Mucosa of rectum (tissue), 2 donors: ENCODE data around the gene TMEM190.

Experiments used
- H3K27ac ChIP-seq, 2 donors: one replicate each; pipeline ENCODE4 v1.7.0; 2013; ENCODE audit warnings: inconsistent platforms in 2 of 2, low read depth in 2 of 2, low read length in 2 of 2
- H3K27me3 ChIP-seq, 2 donors: one replicate each; pipeline ENCODE4 v1.7.0; 2013; ENCODE audit warnings: low read length in 2 of 2; ENCODE audit not compliant: control insufficient read depth in 2 of 2, insufficient read depth in 2 of 2
- H3K36me3 ChIP-seq, 2 donors: one replicate each; pipeline ENCODE4 v1.7.0; 2013; ENCODE audit warnings: low read length in 2 of 2; ENCODE audit not compliant: control insufficient read depth in 2 of 2, insufficient read depth in 2 of 2
- H3K4me1 ChIP-seq, 2 donors: one replicate each; pipeline ENCODE4 v1.7.0; 2013; ENCODE audit warnings: low read length in 2 of 2, mild to moderate bottlenecking in 1 of 2; ENCODE audit not compliant: control insufficient read depth in 2 of 2, insufficient read depth in 2 of 2
- H3K4me3 ChIP-seq, 2 donors: one replicate each; pipeline ENCODE4 v1.7.0; 2013; ENCODE audit warnings: low read length in 2 of 2
- H3K9ac ChIP-seq, 2 donors: one replicate each; pipeline ENCODE4 v1.7.0; 2013; ENCODE audit warnings: low read length in 2 of 2, low read depth in 1 of 2, mild to moderate bottlenecking in 1 of 2
- H3K9me3 ChIP-seq, 2 donors: one replicate each; pipeline ENCODE4 v1.7.0; 2013; ENCODE audit warnings: low read length in 2 of 2; ENCODE audit not compliant: control insufficient read depth in 2 of 2
- donor health status: healthy.
- donor health status: Normal muscosa, but diverticular disease.

TMEM190 gene

DNA sequence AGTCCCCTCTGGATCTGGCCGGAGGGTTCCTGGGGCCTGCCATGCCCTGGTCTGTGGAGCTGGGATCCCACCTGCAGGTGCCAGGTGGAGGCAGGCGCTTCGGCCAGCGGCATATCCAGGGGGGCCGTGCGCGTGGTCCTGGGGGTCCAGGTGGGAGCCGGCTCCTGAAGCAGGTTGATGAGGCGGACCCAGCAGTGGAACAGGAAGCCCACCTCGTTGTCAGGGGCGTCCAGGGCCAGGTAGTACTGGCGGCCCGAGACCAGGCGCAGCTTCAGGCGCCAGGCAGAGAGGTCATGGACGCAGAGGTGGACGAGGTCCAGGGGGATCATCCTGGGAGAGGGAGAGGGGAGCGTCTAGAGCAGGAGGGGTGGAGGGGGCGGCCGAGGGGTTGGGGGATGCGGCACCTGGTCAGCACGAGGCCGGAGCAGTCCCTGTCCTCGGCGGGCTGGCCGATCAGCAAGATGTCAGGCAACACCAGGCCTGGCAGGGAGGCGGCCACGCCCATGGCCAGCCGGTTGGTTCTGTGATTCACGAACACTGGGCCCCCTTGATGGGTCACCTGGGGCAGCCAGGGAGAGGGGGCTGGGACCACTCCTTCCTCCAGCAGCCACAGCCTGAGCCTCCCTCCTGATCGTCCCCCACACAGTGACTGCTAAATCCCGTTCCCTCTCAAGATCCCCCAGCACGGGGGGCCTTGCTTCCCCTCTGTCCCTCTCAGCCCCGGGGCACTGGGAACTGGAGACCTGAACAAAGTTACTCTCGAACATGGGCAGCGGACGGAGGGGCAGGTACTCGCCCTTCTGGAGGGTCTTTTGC is 14.2 kb upstream of the TMEM190 start:
- H3K4me1 ChIP-seq = no peaks in the 10 kb centered on the region
- no peaks in the 10 kb centered on the region for H3K27me3 ChIP-seq
- no peak overlapping the region for H3K4me3 ChIP-seq
- no peaks in the 10 kb centered on the region for H3K9me3 ChIP-seq
- no peak overlapping the region for H3K9ac ChIP-seq
- no peaks in the 10 kb centered on the region for H3K36me3 ChIP-seq
- no peak overlapping the region for H3K27ac ChIP-seq

DNA sequence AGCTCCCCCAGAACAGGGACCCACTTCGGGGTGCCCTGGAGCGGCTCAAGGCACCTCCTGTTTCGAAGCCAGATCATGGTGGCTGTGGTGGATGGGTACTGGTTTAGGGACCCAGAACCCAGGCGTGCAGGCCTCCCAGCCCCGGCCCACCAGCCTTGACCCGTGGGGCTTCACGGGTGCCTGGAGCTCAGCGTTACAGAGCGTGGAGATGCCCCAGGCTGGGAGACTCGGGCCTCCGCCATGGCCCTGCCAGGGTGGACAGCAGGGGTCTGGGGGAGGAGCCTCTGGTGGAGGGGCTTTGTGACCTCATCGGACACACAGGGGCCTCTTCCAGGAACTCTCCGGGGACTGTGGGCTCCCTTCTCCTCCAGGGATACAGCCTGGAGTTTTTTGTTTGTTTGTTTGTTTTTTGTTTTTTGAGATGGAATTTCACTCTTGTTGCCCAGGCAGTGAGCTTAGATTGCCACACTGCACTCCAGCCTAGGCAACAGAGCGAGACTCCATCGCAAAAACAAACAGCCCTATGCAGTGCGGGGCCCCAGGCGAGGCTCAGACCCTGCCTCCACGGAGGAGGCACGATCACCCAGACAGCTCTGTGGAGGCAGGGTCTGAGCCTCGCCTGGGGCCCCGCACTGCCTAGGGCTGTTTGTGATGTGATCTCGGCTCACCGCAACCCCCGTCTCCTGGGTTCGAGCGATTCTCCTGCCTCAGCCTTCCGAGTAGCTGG is 13.5 kb upstream of the TMEM190 start, which contains the start of gene GARIN5B:
TSS of gene GARIN5B (minus strand) at position 271 of the 727 bp plus-strand sequence. CDS start at position 77, 194 bp downstream.
- no peak within 1 kb of the TSS for H3K27ac ChIP-seq
- no peaks in the 10 kb centered on the region for H3K4me1 ChIP-seq
- H3K4me3 ChIP-seq = no peak within 1 kb of the TSS
- peaks cover 4% of the 10 kb centered on the region in 2 donors for H3K27me3 ChIP-seq
- no peaks in the 10 kb centered on the region for H3K9me3 ChIP-seq
- H3K9ac ChIP-seq = no peak within 1 kb of the TSS
- H3K36me3 ChIP-seq = no peaks in the 10 kb centered on the region

DNA sequence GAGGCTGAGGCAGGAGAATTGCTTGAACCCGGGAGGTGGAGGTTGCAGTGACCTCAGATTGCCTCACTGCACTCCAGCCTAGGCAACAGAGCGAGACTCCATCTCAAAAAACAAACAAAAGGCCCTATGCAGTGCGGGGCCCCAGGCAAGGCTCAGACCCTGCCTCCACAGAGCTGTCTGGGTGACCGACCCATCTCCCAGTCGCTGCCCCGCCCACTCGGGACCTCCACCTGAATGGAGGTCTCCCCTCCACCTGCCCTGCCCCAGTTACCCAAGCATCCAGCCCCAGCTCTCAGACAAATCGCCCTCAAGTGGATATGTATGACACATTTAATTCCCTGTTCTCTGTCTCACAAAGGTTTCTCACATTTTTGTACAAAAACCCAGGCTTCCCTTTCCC is 11.4 kb upstream of the TMEM190 start:
- no peaks in the 10 kb centered on the region for H3K4me1 ChIP-seq
- peaks cover 14 to 20% of the 10 kb centered on the region in 2 donors for H3K27me3 ChIP-seq
- H3K27ac ChIP-seq = no peak overlapping the region
- H3K9ac ChIP-seq = no peak overlapping the region
- no peaks in the 10 kb centered on the region for H3K36me3 ChIP-seq
- H3K9me3 ChIP-seq = no peaks in the 10 kb centered on the region
- H3K4me3 ChIP-seq = no peak overlapping the region

DNA sequence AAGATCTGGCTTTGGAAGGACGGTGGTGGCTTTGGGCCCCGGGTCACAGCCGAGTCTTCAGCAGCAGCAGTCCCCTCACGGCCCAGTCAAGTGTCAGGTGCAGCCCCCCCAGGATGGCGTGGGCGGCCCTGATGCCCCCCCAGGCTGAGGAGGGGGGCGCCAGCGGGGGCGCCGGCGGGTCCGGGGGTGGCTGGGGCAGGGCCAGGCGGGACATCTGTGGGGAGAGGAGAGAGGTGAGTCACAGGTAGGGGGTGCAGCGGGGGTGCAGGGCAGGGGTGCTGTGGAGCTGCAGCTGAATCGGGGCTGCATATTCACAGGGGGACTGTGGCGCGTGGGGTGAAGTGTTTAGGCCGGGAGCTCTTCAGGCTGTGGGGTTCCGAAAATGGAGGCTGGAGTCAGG is 10.7 kb upstream of the TMEM190 start:
- Histone ChIP-seq H3K36me3 (no peaks in the 10 kb centered on the region), H3K4me3 (no peak overlapping the region), H3K4me1 (no peaks in the 10 kb centered on the region), H3K9ac (no peak overlapping the region), H3K9me3 (no peaks in the 10 kb centered on the region), H3K27ac (no peak overlapping the region), H3K27me3 (peaks cover 18 to 25% of the 10 kb centered on the region in 2 donors)

DNA sequence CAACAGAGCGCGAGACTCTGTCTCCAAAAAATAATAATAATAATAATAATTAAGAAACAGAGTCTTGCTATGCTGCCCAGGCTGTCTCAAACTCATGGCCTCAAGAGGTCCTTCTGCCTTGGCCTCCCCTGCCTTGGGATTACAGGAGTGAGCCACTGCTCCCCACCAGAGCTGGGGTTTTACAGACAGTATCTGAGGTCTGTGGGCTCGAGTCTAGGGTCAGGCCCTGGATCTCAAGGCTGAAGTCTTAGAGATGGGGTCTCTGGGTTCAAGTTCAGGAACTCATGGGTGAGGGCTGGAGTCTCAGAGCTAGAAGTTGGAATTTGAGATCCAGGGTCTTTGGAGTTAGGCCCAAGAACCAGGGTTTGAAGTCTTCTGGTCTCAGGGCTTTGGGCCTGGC is 9.8 kb upstream of the TMEM190 start:
- Histone ChIP-seq H3K36me3 (no peaks in the 10 kb centered on the region), H3K27me3 (peaks cover 21 to 28% of the 10 kb centered on the region in 2 donors), H3K4me1 (no peaks in the 10 kb centered on the region), H3K9ac (no peak overlapping the region), H3K9me3 (no peaks in the 10 kb centered on the region), H3K27ac (no peak overlapping the region), H3K4me3 (no peak overlapping the region)

DNA sequence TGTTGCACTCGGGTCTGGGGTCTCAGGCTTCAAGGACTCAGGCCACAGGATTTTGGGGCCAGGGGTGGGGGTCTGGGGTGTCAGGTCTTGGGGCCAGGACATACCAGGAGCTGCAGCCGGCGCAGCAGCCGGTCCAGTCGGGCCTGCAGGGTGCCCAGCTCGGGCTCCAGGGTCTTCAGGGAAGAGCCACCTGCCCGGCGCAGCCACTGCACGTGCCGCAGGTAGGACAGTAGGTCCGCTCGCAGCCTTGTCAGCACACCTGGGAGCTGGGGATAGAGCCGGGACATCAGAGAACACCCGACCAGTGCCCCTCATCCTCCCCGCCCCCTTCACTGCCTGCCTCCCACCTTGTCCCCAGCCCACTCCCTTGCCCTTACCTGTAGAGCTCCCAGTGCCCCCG is 8.5 kb upstream of the TMEM190 start:
- Histone ChIP-seq H3K27me3 (peaks cover 30 to 37% of the 10 kb centered on the region in 2 donors), H3K27ac (no peak overlapping the region), H3K9ac (no peak overlapping the region), H3K9me3 (no peaks in the 10 kb centered on the region), H3K36me3 (no peaks in the 10 kb centered on the region), H3K4me1 (no peaks in the 10 kb centered on the region), H3K4me3 (no peak overlapping the region)

DNA sequence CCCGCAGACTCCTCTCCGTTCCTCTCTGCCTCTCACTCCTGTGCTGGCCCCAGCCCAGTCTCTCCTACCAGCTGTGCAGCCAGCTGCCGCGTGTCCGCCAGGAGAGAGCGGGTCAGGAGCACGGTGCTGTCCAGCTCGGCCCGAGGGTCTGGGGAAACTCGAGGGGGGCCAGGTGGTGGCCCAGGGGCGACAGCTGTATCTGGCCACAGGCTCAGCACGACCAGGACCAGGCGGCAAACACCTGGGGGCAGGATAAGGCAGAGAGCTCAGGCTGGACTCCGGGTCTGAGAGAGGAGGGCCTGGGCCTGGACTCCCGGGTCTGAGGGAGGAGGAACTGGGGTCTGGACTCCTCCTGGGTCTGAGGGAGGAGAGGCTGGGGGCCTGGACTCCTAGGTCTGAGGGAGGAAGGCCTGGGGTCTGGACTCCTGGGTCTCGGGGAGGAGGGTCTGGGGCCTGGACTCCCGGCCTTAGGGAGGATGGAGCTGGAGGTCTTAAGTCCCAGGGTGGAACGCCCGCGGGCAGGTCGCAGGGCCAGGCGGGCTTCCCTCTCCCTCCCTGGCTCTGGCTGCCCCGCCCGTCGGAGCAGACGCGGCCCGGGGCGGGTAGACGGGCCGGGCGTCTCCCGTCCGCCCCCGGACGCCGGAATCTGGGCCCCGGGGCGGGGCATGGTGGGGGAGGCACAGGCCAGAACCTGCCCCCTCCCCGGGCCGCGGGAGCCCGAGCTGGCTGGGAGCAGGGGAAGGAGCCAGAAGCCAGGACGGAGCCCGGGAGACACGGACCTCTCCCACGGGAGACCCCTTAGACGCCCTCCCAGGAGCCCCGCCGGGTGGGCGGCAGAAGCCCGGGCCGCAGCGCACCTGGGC is 7.7 kb upstream of the TMEM190 start:
- peaks cover 30 to 37% of the 10 kb centered on the region in 2 donors for H3K27me3 ChIP-seq
- no peak overlapping the region for H3K27ac ChIP-seq
- H3K36me3 ChIP-seq = no peaks in the 10 kb centered on the region
- H3K9ac ChIP-seq = no peak overlapping the region
- H3K4me3 ChIP-seq = no peak overlapping the region
- H3K9me3 ChIP-seq = no peaks in the 10 kb centered on the region
- H3K4me1 ChIP-seq = no peaks in the 10 kb centered on the region

DNA sequence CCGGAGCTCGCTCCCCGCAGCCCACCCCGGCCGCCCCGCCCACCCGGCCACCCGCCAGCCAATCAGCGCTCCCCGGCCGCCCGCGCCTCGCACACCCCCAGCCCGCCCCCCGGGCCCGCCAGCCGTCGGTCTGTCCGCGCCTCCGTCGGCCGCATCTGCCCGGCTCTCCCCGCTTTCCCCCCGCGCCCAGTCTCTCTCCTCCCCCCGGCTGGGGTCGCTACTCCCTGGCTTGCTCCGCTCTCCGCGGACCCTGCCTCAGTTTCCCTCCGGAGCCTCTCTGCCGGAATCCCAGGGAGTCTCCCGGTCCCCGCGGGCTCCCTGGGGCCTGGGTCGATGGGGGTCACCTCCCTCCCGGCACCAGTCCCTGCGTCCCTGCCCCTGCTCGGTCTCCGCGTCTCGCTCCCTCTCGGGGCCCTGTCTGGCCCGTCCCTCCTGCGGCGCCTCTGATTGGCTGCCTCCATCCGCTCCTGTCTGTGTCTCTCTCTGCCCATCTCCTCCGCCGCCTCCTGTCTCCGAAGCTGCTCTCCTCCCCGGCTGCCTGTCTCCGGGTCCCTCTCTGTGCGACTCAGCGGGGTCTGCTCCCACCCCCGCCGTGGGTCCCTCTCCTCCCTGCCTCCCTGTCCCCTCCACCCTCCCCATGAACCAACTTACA is 6.8 kb upstream of the TMEM190 start:
- peaks cover 30 to 37% of the 10 kb centered on the region in 2 donors for H3K27me3 ChIP-seq
- H3K9ac ChIP-seq = peak overlapping the region in 1 of 2 donors; percentile 17
- H3K4me3 ChIP-seq = peak overlapping the region in 1 of 2 donors; percentile 20
- H3K4me1 ChIP-seq = no peaks in the 10 kb centered on the region
- H3K36me3 ChIP-seq = no peaks in the 10 kb centered on the region
- H3K27ac ChIP-seq = no peak overlapping the region
- H3K9me3 ChIP-seq = no peaks in the 10 kb centered on the region

DNA sequence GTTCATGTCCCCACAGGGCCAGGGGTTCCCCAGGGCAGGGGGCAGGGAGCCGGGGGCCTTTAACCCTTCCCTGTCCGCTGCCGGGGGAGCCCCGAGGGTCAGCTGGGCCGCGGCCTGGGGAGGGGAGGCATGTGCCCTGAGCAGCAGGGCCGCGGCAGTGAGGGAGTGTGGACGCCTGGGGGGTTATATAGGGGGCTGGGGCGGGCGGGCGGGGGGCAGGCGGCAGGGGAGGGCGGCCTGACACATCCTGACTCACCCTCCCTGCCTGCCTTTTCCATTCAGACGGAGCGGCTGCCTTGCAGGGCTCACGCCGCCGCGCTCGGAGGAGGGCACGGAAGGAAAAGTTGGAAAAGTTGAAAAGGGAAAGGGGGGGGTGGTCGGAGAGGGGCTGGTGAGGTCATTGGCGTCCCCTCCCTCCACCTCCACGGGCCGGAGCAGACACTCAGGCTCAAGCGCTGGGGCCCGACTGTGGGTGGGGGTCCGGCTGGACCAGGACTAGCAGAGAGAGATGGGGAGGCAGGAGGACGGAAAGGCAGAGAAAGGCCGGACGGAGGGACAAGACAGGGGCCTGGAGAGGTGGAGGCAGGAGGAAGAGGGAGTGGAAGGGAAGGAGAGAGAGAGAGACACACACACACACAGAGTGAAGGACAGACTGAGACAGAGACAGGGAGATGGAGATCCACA is 6.2 kb upstream of the TMEM190 start, which contains the start of gene IL11:
TSS of gene IL11 (minus strand) at position 159 of the 684 bp plus-strand sequence. CDS start at position 6, 153 bp downstream.
- H3K27me3 ChIP-seq = peaks cover 30 to 37% of the 10 kb centered on the region in 2 donors
- no peaks in the 10 kb centered on the region for H3K4me1 ChIP-seq
- H3K4me3 ChIP-seq = peak within 1 kb of the TSS in 1 of 2 donors; percentile 20
- no peak within 1 kb of the TSS for H3K27ac ChIP-seq
- no peaks in the 10 kb centered on the region for H3K9me3 ChIP-seq
- H3K9ac ChIP-seq = peak within 1 kb of the TSS in 1 of 2 donors; percentile 17
- no peaks in the 10 kb centered on the region for H3K36me3 ChIP-seq
